ENCODE data around the gene SLC2A9.

SLC2A9 gene

GRCh38 chr4:9952415-9952950 lies 68.8 kb downstream of the SLC2A9 start:
- DNase-seq: no peak

- DNase-seq: no peak
These were observed 71.7 kb downstream of the SLC2A9 start for GRCh38 chr4:9949573-9949972.

GRCh38 chr4:9947168-9948062 lies 73.9 kb downstream of the SLC2A9 start:
- DNase-seq: no peak

DNA sequence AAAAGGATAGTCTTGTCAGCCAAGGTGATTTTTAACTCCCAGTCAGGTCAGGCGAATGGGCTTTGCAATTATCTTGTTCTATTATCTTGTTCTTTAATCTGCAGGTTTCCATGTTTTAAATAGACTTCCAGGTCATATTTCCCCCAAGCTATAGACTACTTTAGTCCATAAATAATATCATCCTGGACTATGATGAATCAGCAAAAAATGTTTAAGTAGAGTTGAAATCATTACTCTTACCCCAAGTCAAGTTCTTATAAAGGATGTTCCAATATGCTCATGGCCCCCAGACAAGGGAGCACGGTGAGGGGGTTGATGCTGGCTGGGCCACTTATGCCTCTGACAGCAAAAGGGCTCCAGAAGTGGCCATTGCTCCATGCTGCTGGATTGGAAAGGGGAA lies 75.1 kb downstream of the SLC2A9 start:
- DNase-seq: no peak

- DNase-seq: no peak
These were observed 76.6 kb downstream of the SLC2A9 start for GRCh38 chr4:9944431-9945425.

- no peak for DNase-seq
These were observed 77.5 kb downstream of the SLC2A9 start for GRCh38 chr4:9943761-9944160.

DNA sequence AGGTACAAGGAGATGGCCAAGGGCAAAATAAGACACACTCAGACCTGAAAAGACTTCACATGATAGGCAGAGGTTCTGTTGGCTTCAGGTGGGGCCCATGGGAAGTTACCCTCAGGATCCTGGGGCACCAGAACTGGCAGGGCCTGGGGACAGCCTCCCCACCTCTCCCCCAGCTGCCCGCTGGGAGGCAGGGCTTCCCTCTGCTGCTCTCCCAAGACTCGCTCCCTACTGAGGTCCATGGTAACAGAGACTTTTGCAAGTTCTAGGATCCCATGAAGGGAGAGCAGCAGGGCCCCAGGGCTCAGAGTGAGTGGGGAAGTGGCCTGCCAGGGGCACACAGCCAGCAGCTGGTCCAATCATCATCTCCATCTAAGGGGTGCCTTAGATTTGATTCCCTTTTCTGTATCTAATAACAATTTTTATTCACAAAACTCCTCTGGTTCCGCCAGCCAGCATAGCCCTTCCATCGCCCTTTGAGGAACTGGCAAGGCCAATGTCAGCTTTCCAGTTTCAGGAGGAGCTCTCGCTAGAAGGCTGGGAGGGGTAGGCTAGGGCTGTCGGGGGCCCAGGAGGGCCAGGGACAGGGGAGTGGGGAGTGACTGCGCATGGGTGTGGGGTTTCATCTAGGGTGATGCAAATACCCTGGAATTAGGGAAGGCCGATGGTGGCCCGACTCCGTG lies 78.2 kb downstream of the SLC2A9 start:
- DNase-seq: no peak

DNA sequence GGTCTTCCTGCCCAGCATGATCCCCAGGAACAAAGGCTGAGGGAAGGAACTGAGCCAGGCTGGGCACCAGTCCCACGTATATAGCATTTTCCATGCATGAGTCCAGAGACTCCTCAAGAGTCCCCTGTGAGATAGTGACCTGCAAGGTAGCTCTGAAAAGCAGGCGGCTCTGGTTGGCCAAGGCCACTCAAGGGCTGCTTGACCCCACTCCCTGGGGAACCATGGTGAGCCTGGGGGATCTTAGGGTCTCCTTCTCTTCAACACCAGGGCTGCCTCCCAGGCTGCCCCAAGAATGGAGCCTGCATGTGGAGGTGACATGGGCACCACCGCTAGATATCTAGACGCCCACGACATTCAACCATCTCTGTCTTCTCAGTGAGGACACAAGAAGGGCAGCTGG lies 79.2 kb downstream of the SLC2A9 start:
- DNase-seq: no peak

DNA sequence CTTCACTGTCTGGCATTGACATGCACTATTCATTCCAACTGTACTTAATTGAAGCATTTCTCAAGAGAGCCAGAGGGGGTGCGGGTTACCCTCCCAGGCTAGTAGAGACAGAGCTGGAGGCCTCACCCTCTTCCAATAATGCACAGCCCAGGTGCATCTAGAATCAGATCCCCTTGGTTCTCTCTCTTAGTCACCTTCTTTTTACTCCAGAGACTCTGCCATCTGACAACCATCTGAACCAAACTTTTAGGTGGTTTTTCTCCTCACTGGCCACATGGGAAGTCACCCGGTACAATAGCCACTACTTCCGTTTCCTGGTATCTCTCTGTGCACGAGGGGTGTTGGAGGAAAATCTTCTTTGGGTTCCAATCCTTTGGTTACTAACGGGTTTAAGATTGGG lies 81.3 kb downstream of the SLC2A9 start:
- no peak for DNase-seq

DNA sequence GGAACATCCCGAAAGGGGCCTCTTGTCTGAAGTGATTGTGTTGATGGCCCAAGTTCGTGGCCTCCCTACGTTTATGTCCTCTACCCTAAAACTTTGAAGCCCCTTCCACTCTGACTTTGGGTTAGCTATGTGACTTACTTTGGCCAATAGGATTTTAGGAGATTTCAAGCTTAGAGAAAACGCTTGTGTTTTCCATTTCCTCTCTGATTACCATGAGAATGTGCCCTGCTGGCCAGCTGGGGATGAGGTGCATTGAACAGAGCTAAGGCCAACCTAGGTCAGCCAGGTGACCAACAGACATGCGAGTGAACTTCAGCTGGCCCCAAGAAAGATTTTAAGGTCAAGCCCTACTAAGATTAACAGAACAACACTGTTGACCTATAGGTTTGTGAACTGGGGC lies 82.4 kb downstream of the SLC2A9 start:
- no peak for DNase-seq

DNA sequence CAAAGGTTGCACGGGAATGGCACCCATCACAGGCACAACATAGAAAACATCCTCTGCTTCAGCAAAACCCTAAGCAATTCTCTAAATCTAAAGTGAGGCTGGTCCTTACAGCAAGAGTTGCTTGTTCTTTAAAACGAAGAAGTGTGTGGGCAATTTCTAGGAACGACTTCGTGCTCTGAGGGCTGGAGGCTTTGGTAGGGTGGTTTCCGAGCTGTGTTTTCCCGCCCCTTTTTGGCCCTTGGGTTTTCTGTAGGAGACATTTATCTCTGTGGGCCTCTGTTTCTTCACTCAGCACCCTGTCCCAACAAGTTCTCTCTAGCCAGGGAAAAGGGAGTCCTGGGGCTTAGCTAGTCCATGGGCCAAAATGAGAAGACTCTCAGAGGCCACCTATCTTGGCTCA lies 84.2 kb downstream of the SLC2A9 start:
- no peak for DNase-seq

DNA sequence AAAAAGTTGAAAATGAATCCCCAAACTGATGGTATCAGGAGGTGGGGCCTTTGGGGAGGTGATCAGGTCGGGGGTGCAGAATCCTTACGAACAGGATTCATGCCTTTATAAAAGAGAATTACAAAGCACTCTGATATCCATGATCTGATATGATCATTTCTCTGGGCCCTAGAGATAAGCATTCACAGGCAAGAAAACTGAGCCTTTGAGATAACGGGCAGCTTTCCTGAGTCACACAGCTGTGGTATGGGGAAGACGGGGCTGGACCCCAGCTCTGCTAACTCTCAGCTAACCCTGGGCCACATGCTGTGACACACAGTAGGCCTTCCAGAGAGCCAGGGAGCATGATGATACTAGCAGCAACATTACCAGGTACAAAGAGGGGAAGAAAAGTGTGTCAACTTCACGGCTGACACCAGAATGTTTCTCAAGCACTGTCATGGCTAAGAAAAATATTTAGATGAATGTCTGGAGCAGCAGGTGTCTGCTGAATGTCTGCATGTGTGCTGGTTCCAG lies 85.1 kb downstream of the SLC2A9 start:
- DNase-seq: no peak

- DNase-seq: no peak
These were observed 87.3 kb downstream of the SLC2A9 start for GRCh38 chr4:9933956-9934355.

- no peak for DNase-seq
These were observed 88.1 kb downstream of the SLC2A9 start for GRCh38 chr4:9933184-9933583.

DNA sequence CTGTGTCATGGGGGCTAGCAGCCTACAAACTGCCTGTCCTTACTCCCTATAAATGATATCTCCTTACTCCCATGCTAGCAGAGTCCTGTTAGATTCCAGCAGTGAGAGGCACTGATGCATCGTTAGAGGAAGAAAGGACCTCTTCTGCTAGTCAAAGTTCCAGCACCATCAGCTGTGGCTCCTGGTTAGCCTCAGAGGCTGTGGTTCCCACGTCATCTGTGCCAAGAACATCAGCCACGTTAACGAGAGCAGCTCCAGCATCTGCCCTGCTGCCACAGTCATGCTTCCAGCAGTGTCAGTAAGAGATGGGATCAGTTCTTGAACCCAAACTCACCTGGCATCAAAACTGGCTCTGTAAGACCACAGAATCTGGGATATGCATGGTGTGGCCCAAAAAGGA lies 88.5 kb downstream of the SLC2A9 start:
- no peak for DNase-seq

GRCh38 chr4:9931146-9931545 lies 90.2 kb downstream of the SLC2A9 start:
- no peak for DNase-seq

- no peak for DNase-seq
These were observed 92.2 kb downstream of the SLC2A9 start for GRCh38 chr4:9929111-9929510.

- DNase-seq: no peak
These were observed 93.8 kb downstream of the SLC2A9 start for GRCh38 chr4:9927341-9928007.

DNA sequence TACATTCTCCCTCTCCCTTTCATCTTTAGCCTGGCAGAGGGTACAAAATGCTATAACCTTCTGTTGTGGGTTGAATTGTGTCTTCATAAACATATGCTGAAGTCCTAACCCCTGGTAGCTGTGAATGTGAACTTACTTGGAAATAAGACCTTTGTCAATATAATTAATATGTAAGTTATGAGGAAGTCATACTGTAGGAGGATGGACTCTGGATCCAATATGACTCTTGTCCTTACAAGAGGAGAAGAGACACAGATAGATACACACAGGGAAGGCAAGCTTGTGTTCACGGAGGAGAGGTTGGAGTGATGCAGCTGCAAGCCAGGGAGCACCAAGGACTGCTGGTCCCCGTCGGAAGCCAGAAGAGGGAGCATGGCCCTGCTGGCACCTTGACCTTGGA lies 94.7 kb downstream of the SLC2A9 start:
- DNase-seq: no peak

DNA sequence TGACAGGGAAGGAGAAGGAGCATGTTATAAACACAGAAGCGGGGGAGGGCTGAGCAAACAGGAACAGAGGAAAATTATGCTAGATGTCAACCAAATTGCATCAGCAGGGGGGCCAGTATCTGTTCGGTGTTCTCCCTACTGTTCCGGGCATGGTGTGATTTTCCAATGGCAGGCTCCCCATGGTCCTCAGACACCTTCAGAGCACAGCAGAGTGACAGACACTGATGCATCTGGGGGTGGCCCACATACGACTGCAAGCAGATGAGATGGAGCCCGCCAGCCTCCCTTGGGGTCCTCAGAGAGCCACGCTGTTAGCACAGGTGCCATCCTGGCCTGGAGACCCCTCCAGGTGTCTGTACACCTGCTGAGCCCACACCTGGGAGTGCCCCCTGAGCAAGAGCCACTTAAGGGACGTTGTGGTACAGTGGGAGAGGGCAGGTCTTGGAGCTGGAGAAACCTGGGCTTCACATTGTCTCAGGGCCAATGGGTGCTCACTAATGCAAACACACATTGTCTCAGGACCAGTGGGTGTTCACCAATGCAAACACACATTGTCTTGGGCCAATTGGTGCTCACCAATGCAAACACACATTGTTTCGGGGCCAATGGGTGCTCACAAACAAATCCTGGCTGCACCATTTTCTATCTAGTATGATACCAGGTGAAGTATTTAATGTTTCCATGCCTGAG lies 95.4 kb downstream of the SLC2A9 start:
- DNase-seq: no peak

DNA sequence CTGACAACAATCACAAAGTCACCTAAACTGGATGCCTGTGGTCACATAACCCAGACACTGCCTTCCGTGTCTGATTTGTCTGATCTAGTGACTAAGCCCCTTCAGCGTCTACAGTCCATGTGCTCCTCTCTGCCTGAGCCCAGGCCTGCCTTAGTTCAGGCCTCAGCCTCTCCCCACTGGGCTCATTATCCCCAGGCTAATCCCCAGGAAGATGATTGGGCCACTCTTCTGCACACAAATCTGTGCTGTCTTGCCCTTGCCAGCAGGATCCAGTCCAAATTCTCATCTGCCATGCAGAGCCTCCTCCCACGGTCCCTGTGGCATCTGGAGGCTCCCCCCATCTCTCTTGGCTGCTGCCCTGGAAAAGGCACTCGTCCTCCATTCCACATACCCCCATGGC lies 96.5 kb downstream of the SLC2A9 start:
- no peak for DNase-seq

Measured in activated CD4-positive, alpha-beta T cell treated with anti-CD3 and anti-CD28 coated beads for 48 hours (primary cell).